ENCODE results near the gene SRGAP3.

Gene SRGAP3

DNA sequence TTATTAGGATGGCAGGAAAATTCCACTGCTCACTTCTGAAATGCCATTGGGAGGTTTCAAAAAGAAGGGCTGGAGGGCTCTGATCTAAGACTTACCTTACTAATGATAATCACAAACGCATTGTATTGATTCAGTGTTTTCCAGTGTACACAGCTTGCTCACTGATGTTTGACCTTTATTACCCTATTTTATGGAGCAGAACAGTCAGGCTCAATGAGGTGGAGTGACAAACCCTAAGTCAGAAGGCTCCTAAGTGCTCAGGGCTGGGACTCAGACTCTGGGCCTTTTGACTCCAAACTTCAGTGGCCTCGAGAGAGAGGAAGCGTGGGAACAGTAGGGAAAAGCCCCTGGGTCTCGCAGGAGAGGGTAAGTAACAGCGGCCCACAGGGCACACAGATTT is 265.9 kb downstream of the SRGAP3 start:
- H3K27ac ChIP-seq (ENCODE audit: low read depth, low read length): no peak overlapping the region
- no peak overlapping the region for H3K4me3 ChIP-seq (ENCODE audit: low read depth in 1 of 2, low read length in 2 of 2)
- H3K36me3 ChIP-seq (ENCODE audit: control insufficient read depth in 1 of 2, insufficient read depth in 2 of 2, low read length in 2 of 2): no peaks in the 10 kb centered on the region
- no peak overlapping the region for H3K9ac ChIP-seq (ENCODE audit: low read depth in 1 of 2, low read length in 2 of 2)
- H3K4me1 ChIP-seq (ENCODE audit: control insufficient read depth in 1 of 2, insufficient read depth in 2 of 2, low read length in 2 of 2): peaks cover 20 to 30% of the 10 kb centered on the region in 2 donors
- no peaks in the 10 kb centered on the region for H3K27me3 ChIP-seq (ENCODE audit: control insufficient read depth in 1 of 2, insufficient read depth in 2 of 2, low read length in 2 of 2)
- peaks cover 7 to 10% of the 10 kb centered on the region in 2 donors for H3K9me3 ChIP-seq (ENCODE audit: control insufficient read depth in 1 of 2, low read length in 2 of 2)

DNA sequence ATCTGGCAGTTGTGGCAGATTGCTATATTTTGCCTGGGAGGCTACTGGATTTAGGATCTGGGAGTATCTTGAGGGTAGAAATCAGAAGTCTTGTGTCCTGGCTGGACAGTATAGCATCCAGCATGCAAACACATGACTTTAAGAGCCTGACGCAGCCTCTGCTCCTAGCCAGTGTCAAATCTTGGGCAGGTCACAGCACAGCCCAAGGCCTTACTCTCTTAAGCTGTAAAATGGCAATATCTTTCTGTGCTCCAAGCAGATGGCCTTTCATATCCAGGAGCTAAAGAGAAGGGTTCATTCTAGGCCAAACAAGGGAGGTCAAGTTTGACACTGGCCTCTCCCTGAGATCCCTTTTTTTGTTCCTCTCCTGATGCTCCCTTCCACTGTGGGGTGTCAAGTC is 266.4 kb downstream of the SRGAP3 start:
- Histone ChIP-seq H3K36me3 (ENCODE audit: control insufficient read depth in 1 of 2, insufficient read depth in 2 of 2, low read length in 2 of 2) (no peaks in the 10 kb centered on the region), H3K9ac (ENCODE audit: low read depth in 1 of 2, low read length in 2 of 2) (no peak overlapping the region), H3K4me1 (ENCODE audit: control insufficient read depth in 1 of 2, insufficient read depth in 2 of 2, low read length in 2 of 2) (peaks cover 20 to 30% of the 10 kb centered on the region in 2 donors), H3K9me3 (ENCODE audit: control insufficient read depth in 1 of 2, low read length in 2 of 2) (peaks cover 7 to 10% of the 10 kb centered on the region in 2 donors), H3K4me3 (ENCODE audit: low read depth in 1 of 2, low read length in 2 of 2) (no peak overlapping the region), H3K27me3 (ENCODE audit: control insufficient read depth in 1 of 2, insufficient read depth in 2 of 2, low read length in 2 of 2) (no peaks in the 10 kb centered on the region), H3K27ac (ENCODE audit: low read depth, low read length) (no peak overlapping the region)

DNA sequence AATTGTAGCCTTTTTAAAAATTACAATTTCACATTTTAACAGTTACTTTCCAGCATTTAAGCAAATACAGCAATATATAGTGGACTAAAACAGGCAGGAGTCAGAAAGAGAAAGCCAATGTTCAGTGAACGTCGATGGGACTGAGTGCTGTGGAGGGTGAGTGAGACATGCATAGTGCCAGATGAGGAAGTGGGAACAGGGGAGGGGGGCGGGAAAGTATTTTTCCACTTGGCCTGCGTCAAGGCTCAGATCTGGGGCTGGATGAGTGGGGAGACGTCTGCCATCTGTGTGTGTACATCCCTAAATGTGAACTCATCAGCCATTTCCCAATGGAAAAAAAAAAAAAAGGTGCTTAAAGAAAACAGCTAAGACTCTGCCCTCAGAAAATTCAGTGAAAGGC is 266.9 kb downstream of the SRGAP3 start:
- H3K36me3 ChIP-seq (ENCODE audit: control insufficient read depth in 1 of 2, insufficient read depth in 2 of 2, low read length in 2 of 2): no peaks in the 10 kb centered on the region
- H3K27me3 ChIP-seq (ENCODE audit: control insufficient read depth in 1 of 2, insufficient read depth in 2 of 2, low read length in 2 of 2): no peaks in the 10 kb centered on the region
- H3K27ac ChIP-seq (ENCODE audit: low read depth, low read length): no peak overlapping the region
- H3K9ac ChIP-seq (ENCODE audit: low read depth in 1 of 2, low read length in 2 of 2): no peak overlapping the region
- H3K9me3 ChIP-seq (ENCODE audit: control insufficient read depth in 1 of 2, low read length in 2 of 2): peaks cover 7 to 10% of the 10 kb centered on the region in 2 donors
- H3K4me1 ChIP-seq (ENCODE audit: control insufficient read depth in 1 of 2, insufficient read depth in 2 of 2, low read length in 2 of 2): peaks cover 20 to 30% of the 10 kb centered on the region in 2 donors
- no peak overlapping the region for H3K4me3 ChIP-seq (ENCODE audit: low read depth in 1 of 2, low read length in 2 of 2)

DNA sequence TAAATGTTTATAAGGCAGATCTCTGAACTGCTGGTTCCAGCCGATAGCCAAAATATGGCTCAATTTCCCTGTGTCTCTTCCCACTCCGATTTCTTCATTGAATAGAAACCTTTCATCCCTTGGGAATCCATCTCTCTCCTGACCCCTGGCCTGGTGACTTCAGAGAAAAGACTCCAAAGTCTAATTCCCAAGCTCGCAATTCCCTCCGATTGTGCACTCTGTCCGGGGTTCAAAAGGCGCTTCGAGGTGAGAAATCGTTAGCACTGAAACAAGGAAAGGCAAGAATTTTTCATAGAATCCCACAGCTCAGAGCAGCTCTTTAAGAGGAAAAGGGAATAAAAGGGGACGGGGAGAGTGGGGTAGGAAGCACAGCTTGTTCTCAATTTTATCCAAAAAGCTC is 267.7 kb downstream of the SRGAP3 start:
- Histone ChIP-seq H3K9me3 (ENCODE audit: control insufficient read depth in 1 of 2, low read length in 2 of 2) (peaks cover 7 to 10% of the 10 kb centered on the region in 2 donors), H3K36me3 (ENCODE audit: control insufficient read depth in 1 of 2, insufficient read depth in 2 of 2, low read length in 2 of 2) (no peaks in the 10 kb centered on the region)

DNA sequence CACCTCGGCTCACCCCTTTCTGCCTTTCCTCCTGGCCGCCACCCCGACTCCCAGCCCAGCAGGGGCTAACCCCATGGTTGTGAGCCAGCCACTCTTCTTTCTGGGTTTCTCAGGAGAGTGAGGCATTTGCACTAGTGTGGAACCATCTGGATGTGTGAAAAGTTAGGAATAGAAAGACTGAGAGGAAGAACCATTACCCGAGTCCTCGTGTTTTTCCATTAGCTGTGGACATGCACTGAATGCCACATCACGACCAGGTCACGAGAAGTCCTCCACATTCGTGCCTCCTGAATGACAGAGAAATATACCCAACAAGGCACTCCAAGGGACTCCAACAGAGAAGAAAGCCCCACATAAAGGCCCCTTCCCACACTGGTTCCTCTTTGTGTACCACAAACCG is 268.1 kb downstream of the SRGAP3 start:
- no peaks in the 10 kb centered on the region for H3K27me3 ChIP-seq (ENCODE audit: control insufficient read depth in 1 of 2, insufficient read depth in 2 of 2, low read length in 2 of 2)
- no peak overlapping the region for H3K9ac ChIP-seq (ENCODE audit: low read depth in 1 of 2, low read length in 2 of 2)
- H3K36me3 ChIP-seq (ENCODE audit: control insufficient read depth in 1 of 2, insufficient read depth in 2 of 2, low read length in 2 of 2): no peaks in the 10 kb centered on the region
- no peak overlapping the region for H3K4me3 ChIP-seq (ENCODE audit: low read depth in 1 of 2, low read length in 2 of 2)
- H3K27ac ChIP-seq (ENCODE audit: low read depth, low read length): no peak overlapping the region
- H3K4me1 ChIP-seq (ENCODE audit: control insufficient read depth in 1 of 2, insufficient read depth in 2 of 2, low read length in 2 of 2): peaks cover 20 to 30% of the 10 kb centered on the region in 2 donors
- H3K9me3 ChIP-seq (ENCODE audit: control insufficient read depth in 1 of 2, low read length in 2 of 2): peaks cover 7 to 10% of the 10 kb centered on the region in 2 donors

More for the DNA sequence above, 267.7 kb downstream of the SRGAP3 start:
- Histone ChIP-seq H3K4me1 (ENCODE audit: control insufficient read depth in 1 of 2, insufficient read depth in 2 of 2, low read length in 2 of 2) (peaks cover 20 to 30% of the 10 kb centered on the region in 2 donors), H3K27ac (ENCODE audit: low read depth, low read length) (no peak overlapping the region), H3K4me3 (ENCODE audit: low read depth in 1 of 2, low read length in 2 of 2) (no peak overlapping the region), H3K27me3 (ENCODE audit: control insufficient read depth in 1 of 2, insufficient read depth in 2 of 2, low read length in 2 of 2) (no peaks in the 10 kb centered on the region), H3K9ac (ENCODE audit: low read depth in 1 of 2, low read length in 2 of 2) (no peak overlapping the region)

DNA sequence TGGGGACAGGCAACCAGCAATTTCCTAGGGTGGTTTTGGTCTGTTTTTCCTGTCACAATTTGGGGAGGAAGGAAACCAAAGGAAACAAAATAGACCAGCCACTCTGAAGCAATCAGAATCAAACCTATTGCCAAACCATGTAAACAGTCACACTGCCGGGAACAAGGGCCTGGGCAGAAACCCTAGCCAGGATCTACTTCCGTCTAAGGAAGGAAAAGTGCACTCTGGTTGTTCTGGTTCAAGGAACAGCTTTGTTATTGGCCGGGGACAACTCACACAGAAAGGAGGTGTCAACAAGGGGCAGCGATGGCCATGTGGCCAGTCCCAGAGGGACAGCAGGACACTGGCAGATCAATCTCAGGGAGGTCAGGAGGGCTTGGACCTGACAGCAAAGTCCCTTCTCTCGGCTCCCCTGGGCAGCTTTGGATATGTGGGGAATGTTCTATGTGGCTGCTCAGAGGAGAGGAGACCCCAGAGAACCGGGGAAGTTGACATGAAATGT is 268.6 kb downstream of the SRGAP3 start:
- H3K36me3 ChIP-seq (ENCODE audit: control insufficient read depth in 1 of 2, insufficient read depth in 2 of 2, low read length in 2 of 2): no peaks in the 10 kb centered on the region
- no peak overlapping the region for H3K9ac ChIP-seq (ENCODE audit: low read depth in 1 of 2, low read length in 2 of 2)
- H3K27ac ChIP-seq (ENCODE audit: low read depth, low read length): no peak overlapping the region
- no peak overlapping the region for H3K4me3 ChIP-seq (ENCODE audit: low read depth in 1 of 2, low read length in 2 of 2)
- peaks cover 7 to 10% of the 10 kb centered on the region in 2 donors for H3K9me3 ChIP-seq (ENCODE audit: control insufficient read depth in 1 of 2, low read length in 2 of 2)
- H3K27me3 ChIP-seq (ENCODE audit: control insufficient read depth in 1 of 2, insufficient read depth in 2 of 2, low read length in 2 of 2): no peaks in the 10 kb centered on the region
- H3K4me1 ChIP-seq (ENCODE audit: control insufficient read depth in 1 of 2, insufficient read depth in 2 of 2, low read length in 2 of 2): peaks cover 20 to 30% of the 10 kb centered on the region in 2 donors

DNA sequence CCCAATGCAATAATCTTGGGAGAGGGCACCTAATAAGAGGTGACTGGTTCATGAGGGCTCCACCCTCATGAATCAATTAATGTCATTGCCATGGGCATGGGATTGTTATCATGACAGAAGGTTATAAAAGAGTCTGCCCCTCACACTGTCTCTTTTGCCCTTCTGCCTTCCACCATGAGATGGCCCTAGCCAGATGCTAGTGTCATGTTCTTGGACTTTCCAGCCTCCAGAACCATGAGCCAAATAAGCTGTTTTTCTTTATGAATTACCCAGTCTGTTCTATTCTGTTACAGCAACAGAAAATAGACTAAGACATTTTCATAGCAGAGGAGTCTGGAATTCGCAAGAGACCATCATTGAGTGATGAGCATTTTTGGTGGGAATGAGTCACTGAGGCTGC is 270.2 kb downstream of the SRGAP3 start:
- Histone ChIP-seq H3K27ac (ENCODE audit: low read depth, low read length) (no peak overlapping the region), H3K27me3 (ENCODE audit: control insufficient read depth in 1 of 2, insufficient read depth in 2 of 2, low read length in 2 of 2) (no peaks in the 10 kb centered on the region), H3K9ac (ENCODE audit: low read depth in 1 of 2, low read length in 2 of 2) (no peak overlapping the region), H3K4me3 (ENCODE audit: low read depth in 1 of 2, low read length in 2 of 2) (no peak overlapping the region), H3K4me1 (ENCODE audit: control insufficient read depth in 1 of 2, insufficient read depth in 2 of 2, low read length in 2 of 2) (peaks cover 20 to 30% of the 10 kb centered on the region in 2 donors), H3K9me3 (ENCODE audit: control insufficient read depth in 1 of 2, low read length in 2 of 2) (peaks cover 7 to 10% of the 10 kb centered on the region in 2 donors), H3K36me3 (ENCODE audit: control insufficient read depth in 1 of 2, insufficient read depth in 2 of 2, low read length in 2 of 2) (no peaks in the 10 kb centered on the region)

DNA sequence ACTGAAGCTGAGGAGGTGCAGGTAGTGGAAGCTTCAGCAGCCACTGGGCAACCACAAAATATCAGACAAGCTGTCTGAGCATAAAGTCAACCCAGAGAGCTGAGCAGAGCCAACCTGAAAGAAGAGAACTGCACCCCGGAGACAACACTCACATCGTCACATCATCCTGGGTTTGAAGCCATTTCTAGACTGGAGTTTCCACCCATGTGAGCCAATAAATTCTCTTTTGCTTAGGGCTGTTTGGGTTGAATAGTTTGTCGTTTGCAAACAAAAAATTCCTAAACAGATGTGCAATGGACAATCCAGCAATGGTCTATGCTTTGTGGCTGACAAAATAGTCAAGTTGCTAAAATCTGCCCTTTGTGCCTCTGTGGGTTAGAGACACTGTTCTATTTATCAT is 270.9 kb downstream of the SRGAP3 start:
- Histone ChIP-seq H3K4me3 (ENCODE audit: low read depth in 1 of 2, low read length in 2 of 2) (no peak overlapping the region), H3K36me3 (ENCODE audit: control insufficient read depth in 1 of 2, insufficient read depth in 2 of 2, low read length in 2 of 2) (no peaks in the 10 kb centered on the region), H3K27ac (ENCODE audit: low read depth, low read length) (no peak overlapping the region), H3K27me3 (ENCODE audit: control insufficient read depth in 1 of 2, insufficient read depth in 2 of 2, low read length in 2 of 2) (no peaks in the 10 kb centered on the region), H3K9ac (ENCODE audit: low read depth in 1 of 2, low read length in 2 of 2) (no peak overlapping the region), H3K4me1 (ENCODE audit: control insufficient read depth in 1 of 2, insufficient read depth in 2 of 2, low read length in 2 of 2) (peaks cover 14 to 26% of the 10 kb centered on the region in 2 donors), H3K9me3 (ENCODE audit: control insufficient read depth in 1 of 2, low read length in 2 of 2) (peaks cover 7 to 10% of the 10 kb centered on the region in 2 donors)

DNA sequence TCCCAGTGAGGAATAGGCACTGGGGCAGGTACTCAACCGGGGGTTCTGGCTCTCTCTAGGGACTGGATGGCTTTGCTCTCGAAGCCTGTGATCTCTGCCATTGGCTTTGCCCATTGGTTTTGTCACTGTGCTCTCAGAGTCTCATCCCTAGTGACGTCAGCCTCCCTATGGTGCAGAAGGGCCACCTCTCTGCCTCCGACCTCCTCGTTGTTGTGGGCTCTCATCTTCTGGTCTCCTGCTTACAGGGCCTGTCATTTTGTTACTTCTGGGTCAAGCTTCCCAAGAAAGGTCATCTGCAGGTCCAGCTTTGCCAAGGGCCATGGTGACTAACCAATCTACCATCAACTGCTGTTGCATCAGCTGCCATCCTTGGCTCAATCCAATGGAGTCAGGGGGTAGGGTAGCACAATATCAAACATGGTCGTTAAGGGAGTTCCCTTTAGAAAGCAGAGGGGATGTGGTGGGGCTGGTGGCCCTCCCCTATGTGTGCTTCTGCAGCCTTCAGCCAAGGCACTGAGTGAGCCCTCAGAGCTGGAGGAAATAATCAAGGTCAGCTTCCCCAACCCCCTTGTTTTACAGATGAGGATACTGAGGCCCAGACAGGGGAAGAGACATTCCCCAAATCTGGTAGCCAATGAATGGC is 272.8 kb downstream of the SRGAP3 start:
- Histone ChIP-seq H3K9me3 (ENCODE audit: control insufficient read depth in 1 of 2, low read length in 2 of 2) (peaks cover 7 to 10% of the 10 kb centered on the region in 2 donors), H3K27me3 (ENCODE audit: control insufficient read depth in 1 of 2, insufficient read depth in 2 of 2, low read length in 2 of 2) (no peaks in the 10 kb centered on the region), H3K36me3 (ENCODE audit: control insufficient read depth in 1 of 2, insufficient read depth in 2 of 2, low read length in 2 of 2) (no peaks in the 10 kb centered on the region), H3K4me3 (ENCODE audit: low read depth in 1 of 2, low read length in 2 of 2) (no peak overlapping the region), H3K4me1 (ENCODE audit: control insufficient read depth in 1 of 2, insufficient read depth in 2 of 2, low read length in 2 of 2) (peaks cover 4 to 10% of the 10 kb centered on the region in 2 donors), H3K27ac (ENCODE audit: low read depth, low read length) (no peak overlapping the region), H3K9ac (ENCODE audit: low read depth in 1 of 2, low read length in 2 of 2) (no peak overlapping the region)

DNA sequence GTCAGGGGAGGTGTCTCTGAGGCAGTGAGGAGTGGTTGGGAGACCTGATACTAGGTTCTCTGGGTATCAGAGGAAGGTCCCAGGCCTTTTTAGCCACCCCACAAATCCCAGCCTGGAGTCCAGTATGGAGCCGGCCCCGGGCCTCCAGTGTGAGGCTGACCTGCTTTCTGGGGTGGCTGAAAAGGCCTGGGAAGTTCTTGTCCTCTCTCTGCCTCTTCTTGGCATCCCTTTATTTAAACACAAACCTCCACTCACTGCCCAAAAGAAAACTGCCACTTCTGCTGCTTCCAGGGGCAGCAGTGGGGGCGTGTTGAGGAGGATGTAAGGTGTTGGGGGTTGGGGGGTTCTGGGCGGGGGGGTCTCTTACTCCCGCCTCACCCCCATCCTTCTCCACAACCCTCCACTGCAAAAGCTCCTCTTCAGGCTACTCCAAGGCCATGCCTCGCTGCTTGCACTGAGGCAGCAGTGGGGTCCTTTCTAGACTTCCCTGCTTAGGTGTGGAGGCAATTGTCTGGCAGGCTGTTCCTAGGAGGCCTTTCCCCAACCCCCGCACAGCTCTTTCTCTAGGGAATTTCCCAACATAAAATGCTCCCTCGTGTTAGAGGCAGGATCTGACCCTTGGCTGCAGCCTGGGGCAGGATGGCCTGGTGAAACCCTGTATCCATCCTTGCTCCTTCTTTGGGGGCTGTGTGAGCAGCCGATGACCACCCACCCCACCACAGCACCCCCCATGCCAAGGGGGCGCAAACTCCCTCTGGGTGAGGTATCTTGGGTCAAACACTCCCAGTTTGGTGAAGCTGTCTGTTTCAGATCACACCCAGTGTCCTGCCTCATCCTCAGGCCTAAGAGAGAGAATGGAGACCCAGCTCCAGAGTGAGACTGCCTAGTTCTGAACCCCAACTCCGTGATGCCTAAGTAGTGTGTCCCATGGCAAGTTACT is 274.1 kb downstream of the SRGAP3 start:
- H3K4me3 ChIP-seq (ENCODE audit: low read depth in 1 of 2, low read length in 2 of 2): no peak overlapping the region
- H3K4me1 ChIP-seq (ENCODE audit: control insufficient read depth in 1 of 2, insufficient read depth in 2 of 2, low read length in 2 of 2): peaks cover 0 to 3% of the 10 kb centered on the region in 2 donors
- no peaks in the 10 kb centered on the region for H3K27me3 ChIP-seq (ENCODE audit: control insufficient read depth in 1 of 2, insufficient read depth in 2 of 2, low read length in 2 of 2)
- no peaks in the 10 kb centered on the region for H3K36me3 ChIP-seq (ENCODE audit: control insufficient read depth in 1 of 2, insufficient read depth in 2 of 2, low read length in 2 of 2)
- H3K9ac ChIP-seq (ENCODE audit: low read depth in 1 of 2, low read length in 2 of 2): no peak overlapping the region
- H3K27ac ChIP-seq (ENCODE audit: low read depth, low read length): no peak overlapping the region
- peaks cover 7 to 10% of the 10 kb centered on the region in 2 donors for H3K9me3 ChIP-seq (ENCODE audit: control insufficient read depth in 1 of 2, low read length in 2 of 2)

All from duodenal mucosa (tissue), 2 donors.